WERI-Rb-1 (cell line): ENCODE results near the gene GRID2IP.

Experiments used
- DNase-seq: peaks from one replicate; pipeline ENCODE4 v3.0.0-alpha.2; 2020
- H3K27ac ChIP-seq: fragments of 250-450 bp; sonication (Bioruptor Pico); 2 replicates; pipeline ENCODE4 v1.5.1; 2020; ENCODE audit warnings: mild to moderate bottlenecking, moderate library complexity
- H3K27me3 ChIP-seq: fragments of 250-450 bp; sonication (Bioruptor Pico); 2 replicates; pipeline ENCODE4 v1.5.1; 2021; ENCODE audit warnings: mild to moderate bottlenecking, low read depth, moderate library complexity; ENCODE audit not compliant: insufficient read depth, severe bottlenecking
- H3K36me3 ChIP-seq: fragments of 250-450 bp; sonication (Bioruptor Pico); 2 replicates; pipeline ENCODE4 v1.5.1; 2020; ENCODE audit warnings: mild to moderate bottlenecking, moderate library complexity
- H3K4me3 ChIP-seq: 2 replicates; pipeline ENCODE4 v1.5.1; 2011; ENCODE audit warnings: low read depth, mild to moderate bottlenecking, control low read depth, low read length
- H3K9me3 ChIP-seq: fragments of 250-450 bp; sonication (Bioruptor Pico); 2 replicates; pipeline ENCODE4 v1.5.1; 2021; ENCODE audit warnings: mild to moderate bottlenecking, moderate library complexity; ENCODE audit not compliant: severe bottlenecking
- TF ChIP-seq, protein P1 (sequence below): IDR thresholded peaks from 2 replicates; pipeline ENCODE4 v1.5.1; 2011; ENCODE audit warnings: low read depth, mild to moderate bottlenecking, control low read depth, inconsistent platforms, low read length

The GRID2IP gene

DNA sequence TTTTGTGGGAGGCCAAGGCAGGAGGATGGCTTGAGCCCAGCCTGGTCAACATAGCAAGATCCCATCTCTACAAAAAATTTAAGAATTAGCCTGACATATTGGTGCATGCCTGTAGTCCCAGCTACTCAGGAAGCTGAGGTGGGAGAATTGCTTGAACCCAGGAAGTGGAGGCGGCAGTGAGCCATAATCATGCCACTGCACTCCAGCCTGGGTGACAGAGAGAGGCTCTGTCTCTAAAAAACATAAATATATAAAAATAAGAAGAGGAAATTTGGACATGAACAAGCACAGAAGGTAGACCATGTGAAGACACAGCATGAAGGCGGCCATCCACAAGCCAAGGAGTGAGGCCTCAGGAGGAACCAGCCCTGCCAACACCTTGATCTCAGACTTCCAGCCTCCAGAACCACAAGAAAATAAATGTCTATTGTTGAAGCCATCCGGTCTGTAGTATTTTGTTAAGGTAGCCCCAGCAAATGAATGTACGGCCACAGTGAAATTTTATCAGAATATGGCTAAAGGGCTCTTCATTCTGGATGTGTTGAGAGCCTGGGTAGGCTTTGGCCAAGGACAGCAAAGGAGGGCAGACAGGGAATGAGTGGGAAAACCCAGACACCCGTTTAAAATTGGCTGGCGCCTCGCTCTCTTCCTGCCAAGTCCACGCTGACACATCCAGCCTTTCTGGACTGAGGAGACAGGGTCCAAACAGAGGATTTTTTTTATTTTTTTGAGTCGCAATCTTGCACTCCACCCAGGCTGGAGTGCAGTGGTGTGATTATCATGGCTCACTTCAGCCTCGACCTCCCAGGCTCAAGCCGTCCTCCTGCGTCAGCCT, 12.9 kb upstream of the GRID2IP start:
- no peak overlapping the region for H3K27ac ChIP-seq
- TF ChIP-seq, protein P1, sequence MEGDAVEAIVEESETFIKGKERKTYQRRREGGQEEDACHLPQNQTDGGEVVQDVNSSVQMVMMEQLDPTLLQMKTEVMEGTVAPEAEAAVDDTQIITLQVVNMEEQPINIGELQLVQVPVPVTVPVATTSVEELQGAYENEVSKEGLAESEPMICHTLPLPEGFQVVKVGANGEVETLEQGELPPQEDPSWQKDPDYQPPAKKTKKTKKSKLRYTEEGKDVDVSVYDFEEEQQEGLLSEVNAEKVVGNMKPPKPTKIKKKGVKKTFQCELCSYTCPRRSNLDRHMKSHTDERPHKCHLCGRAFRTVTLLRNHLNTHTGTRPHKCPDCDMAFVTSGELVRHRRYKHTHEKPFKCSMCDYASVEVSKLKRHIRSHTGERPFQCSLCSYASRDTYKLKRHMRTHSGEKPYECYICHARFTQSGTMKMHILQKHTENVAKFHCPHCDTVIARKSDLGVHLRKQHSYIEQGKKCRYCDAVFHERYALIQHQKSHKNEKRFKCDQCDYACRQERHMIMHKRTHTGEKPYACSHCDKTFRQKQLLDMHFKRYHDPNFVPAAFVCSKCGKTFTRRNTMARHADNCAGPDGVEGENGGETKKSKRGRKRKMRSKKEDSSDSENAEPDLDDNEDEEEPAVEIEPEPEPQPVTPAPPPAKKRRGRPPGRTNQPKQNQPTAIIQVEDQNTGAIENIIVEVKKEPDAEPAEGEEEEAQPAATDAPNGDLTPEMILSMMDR: no peak
- no peaks in the 10 kb centered on the region for H3K27me3 ChIP-seq
- H3K36me3 ChIP-seq: no peaks in the 10 kb centered on the region
- no peak for DNase-seq
- H3K9me3 ChIP-seq: no peaks in the 10 kb centered on the region
- H3K4me3 ChIP-seq: no peak overlapping the region

DNA sequence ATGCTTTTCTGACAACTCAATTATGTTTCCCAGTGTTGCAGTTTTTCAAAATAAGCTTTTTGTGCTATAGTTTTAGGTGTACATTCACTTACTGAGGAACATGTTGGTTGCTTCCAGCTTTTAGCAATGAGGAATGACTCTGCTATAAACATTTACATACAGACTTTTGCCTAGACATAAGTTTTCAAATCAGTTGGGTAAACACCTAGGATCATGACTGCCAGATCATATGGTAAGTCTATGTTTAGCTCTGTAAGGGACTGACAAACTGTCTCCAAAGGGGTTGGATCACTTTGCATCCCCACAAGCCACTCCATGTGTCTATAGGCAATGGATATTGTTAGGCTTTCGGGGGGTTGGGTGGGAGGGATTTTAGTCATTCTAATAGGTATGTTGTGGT, 10.8 kb upstream of the GRID2IP start:
- Histone ChIP-seq H3K27ac (no peak overlapping the region), H3K27me3 (no peaks in the 10 kb centered on the region), H3K36me3 (no peaks in the 10 kb centered on the region), H3K9me3 (no peaks in the 10 kb centered on the region), H3K4me3 (no peak overlapping the region)
- TF ChIP-seq, protein P1: no peak
- DNase-seq: no peak

DNA sequence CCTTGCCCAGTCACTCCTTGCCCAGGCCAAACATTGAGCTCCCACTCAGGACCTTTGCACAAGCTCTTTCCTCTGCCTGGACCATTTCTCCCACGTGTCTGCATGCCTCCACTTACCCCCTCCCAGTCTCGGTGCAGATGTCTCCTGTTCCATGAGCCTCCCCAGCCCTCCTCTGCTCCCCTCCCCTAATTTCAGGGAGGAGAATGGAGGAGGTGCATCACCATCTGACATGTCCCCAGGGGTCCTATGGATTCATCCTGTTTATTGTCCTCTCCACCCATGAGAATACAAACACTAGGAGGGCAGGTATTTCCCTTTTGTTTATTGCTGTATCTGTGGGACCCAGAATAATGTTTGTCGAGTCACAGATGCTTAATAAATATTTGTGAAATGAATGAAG, 8.6 kb upstream of the GRID2IP start:
- H3K36me3 ChIP-seq: no peaks in the 10 kb centered on the region
- TF ChIP-seq, protein P1: no peak
- H3K27me3 ChIP-seq: no peaks in the 10 kb centered on the region
- no peak overlapping the region for H3K4me3 ChIP-seq
- DNase-seq: no peak
- H3K27ac ChIP-seq: no peak overlapping the region
- no peaks in the 10 kb centered on the region for H3K9me3 ChIP-seq

DNA sequence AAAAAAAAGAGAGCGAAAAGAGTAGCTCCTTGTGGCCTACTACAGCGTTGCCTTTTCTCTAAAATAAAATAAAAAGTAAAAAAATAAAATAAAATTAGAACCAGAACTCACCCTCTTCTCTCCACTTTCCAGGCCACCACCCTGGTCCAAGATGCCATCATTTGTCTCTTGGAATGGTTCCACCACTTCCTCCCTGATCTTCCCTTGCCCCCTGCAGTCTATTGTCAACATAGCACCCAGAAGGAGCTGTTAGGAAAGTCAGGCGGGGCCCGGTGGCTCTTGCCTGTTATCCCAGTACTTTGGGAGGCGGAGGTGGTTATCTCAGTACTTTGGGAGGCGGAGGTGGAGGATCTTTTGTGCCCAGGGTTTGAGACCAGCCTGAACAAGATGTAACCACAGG, 7.6 kb upstream of the GRID2IP start:
- DNase-seq: peak; percentile 83
- Histone ChIP-seq H3K9me3 (no peaks in the 10 kb centered on the region), H3K27ac (no peak overlapping the region), H3K4me3 (no peak overlapping the region), H3K27me3 (no peaks in the 10 kb centered on the region), H3K36me3 (no peaks in the 10 kb centered on the region)
- TF ChIP-seq, protein P1: peak; percentile 76

DNA sequence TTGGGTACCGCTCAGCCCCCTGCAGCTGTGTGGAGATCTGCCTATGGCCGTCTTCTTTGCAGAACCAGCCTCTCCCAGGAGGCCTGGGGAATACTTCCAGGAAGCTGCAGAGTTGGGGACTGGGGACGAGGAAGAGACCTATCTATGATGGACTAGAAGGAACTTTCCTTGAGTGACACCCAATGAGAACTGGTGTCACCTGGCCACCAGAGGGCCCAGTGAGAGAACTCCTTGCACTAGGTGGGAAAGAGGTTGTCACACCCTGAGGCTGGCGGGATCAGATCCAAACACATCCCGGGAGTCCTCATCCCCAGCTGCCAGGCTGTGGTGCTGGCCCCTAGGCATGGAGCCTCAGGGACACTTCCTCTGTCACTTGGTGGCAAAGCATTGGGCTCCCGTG, 4.9 kb upstream of the GRID2IP start:
- H3K27me3 ChIP-seq: no peaks in the 10 kb centered on the region

More for the DNA sequence above, 4.9 kb upstream of the GRID2IP start:
- Histone ChIP-seq H3K36me3 (no peaks in the 10 kb centered on the region), H3K9me3 (no peaks in the 10 kb centered on the region), H3K4me3 (no peak overlapping the region), H3K27ac (no peak overlapping the region)
- TF ChIP-seq, protein P1: peak; percentile 66
- peak; percentile 33 for DNase-seq
